ENCODE data around the gene KIRREL1.
A peak's percentile ranks its signal among the peaks of the same experiment; 100 is the strongest.

Gene KIRREL1

GRCh38 chr1:158035976-158036583, 42.6 kb downstream of the KIRREL1 start:
- peak; percentile 9 for DNase-seq

DNA sequence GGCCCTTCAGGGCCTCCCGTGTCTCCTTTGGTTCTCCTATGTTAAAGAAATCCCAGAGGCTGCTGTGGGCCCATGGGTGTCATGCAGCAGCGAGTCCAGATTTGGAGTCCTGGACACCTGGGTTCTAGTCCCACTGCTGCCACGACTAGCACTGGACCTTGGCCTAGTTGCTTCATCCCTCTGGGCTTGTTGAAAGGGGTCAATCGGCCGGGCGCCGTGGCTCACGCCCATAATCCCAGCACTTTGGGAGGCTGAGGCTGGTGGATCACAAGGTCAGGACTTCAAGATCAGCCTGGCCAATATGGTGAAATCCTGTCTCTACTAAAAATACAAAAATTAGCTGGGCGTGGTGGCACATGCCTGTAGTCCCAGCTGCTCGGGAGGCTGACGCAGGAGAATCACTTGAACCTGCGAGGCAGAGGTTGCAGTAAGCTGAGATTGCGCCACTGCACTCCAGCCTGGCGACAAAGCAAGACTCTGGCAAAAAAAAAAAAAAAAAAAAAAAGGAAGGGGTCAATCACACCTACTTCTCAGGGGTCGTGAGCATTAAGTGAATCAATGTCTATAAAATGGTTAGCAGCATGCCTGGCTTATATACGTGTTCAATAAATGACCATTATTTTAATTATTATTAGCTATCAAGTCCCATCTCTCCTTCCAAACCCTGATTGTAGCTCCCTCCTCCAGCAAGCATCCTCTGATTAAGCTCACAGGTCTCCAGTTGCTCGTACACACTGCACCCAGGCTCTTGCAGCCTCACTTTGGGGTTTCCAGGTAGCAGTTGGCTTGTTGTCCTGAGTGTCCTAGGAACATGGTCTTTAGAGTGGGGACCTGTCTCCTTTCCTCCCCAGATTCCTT, 43.8 kb downstream of the KIRREL1 start:
- no peak for DNase-seq

GRCh38 chr1:158037866-158038359, 44.5 kb downstream of the KIRREL1 start:
- DNase-seq, result no peak

- DNase-seq, result no peak
These were observed 45.3 kb downstream of the KIRREL1 start for GRCh38 chr1:158038793-158039192.

DNA sequence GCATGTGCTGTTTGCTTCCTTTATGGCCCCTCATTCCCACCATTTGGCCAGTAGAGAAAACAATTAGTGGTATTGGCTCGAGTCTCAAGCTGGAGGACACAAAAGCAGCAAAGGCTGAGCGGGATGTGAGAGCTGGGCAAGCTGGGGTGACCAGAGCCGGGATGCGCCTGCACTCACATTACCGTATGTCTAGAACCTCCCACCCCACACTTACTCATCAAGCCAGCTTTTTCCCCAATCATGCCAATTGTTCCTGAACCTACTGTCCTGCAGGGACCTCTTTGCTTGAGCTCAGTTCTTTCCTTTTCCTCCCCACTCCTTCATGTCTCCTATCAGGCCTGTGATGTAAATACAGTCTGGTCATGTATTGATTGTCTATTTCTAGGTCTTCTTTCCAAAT, 45.9 kb downstream of the KIRREL1 start:
- no peak for DNase-seq

DNA sequence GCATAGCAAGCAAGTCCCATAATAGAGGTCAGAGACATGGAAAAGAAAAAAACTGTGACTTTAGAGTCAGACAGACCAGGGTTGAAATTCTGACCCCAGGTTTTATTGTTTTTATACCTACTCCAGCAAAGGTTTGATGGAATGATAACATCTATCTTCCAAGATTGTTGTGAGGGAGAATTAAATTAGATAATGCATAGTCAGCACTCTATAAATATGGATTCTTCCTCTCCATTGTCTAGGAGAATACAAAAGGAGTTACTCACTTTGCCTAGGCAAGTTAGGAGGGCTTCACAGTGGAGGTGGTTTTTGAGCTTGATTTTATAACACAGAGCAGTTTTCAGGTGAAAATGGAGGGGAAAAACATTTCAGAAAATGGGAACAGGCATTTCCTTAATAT, 46.9 kb downstream of the KIRREL1 start:
- DNase-seq, result no peak

DNA sequence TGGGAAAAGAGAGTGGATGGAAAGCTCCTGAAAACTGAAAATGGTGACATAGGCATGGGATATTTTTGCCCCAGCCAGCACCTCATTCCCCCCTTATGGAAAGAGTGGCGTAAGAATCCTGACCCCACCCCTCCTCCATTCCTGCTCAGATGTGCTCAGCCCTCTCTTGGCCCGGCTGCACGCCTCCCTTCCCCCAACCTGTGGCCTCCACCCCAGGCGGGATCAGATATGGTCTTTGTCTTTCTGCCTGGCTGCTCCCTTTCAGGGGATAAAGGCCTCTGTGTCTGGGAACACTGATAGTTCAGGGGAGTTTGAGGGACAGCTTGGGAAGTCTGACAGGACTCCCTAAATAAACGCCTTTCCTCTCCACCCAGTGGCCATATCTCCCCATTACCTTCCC, 49.8 kb downstream of the KIRREL1 start:
- no peak for DNase-seq

DNA sequence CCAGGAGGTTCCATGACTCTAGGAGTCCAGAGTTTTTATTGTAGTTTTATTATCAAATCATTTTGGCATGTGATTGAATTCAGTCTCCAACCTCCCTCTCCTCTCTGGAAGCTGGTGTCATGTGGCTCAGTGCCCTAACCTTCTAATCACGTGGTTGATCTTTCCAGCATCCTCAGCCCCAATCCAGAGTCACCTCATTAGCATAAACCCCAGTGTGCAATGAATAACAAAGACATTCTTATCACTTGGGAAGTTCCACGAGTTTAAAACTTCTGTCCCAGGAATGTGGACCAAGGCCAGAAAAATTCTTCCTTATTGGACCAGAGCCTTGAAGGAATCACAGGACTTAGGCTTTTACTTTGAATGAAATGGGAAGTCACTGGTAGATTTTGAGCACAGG, 52.2 kb downstream of the KIRREL1 start:
- DNase-seq, result no peak

- no peak for DNase-seq
These were observed 53.5 kb downstream of the KIRREL1 start for GRCh38 chr1:158046715-158047510.

DNA sequence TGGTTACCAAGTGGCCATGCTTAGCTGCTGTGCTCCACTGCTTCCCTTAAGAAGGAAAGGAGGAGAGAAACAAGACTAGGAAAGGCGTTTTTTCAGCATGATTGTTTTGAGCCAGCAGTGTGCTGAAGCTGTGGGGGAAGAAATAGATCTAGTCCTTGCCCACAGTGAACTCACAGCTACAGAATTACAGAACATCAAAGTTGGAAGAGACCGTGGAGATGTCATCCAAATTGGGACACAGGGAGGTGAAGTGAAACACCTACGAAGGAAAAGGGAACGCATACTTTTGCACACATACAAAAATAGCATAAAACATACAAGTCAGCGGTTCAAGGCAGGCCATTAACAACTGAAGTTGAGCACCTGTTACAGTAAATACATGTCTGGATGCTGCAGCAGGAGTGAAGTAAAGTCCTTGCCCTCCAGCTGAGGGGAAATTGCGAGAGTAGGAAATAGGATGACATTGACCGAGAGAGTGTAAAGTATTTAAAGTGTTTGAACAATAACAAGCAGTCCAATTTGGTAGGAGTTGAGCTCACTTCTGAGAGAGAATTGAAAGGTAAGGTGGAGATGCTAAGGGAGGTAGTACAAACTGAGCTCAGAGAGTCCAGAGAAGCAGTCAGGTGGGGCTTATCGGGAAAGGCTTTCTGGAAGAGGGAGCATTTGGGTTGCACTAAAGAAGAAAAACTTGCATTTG, 55.1 kb downstream of the KIRREL1 start:
- no peak for DNase-seq

DNA sequence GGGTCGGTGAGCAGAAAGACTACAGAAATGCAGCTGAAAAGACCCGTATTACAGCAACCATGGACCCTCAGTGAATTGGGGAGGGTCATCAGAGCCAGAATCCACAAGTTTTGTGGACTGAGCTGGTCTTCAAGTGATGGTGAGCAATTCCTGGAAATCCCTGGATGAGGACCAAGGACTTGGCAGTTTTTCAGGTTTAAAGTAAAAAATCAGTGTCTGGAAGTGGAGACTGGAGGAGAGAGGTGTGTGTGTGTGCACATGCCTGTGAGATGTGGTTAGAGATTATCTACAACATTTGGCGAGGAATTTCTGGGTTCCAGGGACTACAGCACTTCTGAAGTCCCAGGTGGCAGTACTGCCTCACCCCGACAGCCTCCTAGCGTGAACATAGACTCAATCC, 56.4 kb downstream of the KIRREL1 start:
- no peak for DNase-seq

DNA sequence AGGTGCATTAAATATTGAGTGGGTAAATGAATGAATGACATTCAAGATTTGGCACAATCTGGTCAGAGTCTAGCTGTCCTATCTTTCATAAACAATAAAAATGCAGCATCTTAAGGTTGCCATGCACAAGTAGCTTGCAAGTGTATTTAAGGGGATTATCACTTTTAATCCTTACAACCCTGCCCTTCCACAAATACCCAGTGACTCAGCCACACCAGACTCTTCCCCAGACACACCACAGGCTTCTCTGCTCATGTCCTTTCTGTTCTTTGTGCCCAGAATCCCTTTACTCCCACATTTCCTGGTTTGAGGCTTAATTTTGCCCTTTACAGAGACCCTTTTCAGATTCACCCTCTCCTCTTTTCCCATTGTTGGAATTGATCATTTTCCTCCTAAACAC, 59.8 kb downstream of the KIRREL1 start:
- DNase-seq, result no peak

- no peak for DNase-seq
These were observed 61.3 kb downstream of the KIRREL1 start for GRCh38 chr1:158054721-158055120.

DNA sequence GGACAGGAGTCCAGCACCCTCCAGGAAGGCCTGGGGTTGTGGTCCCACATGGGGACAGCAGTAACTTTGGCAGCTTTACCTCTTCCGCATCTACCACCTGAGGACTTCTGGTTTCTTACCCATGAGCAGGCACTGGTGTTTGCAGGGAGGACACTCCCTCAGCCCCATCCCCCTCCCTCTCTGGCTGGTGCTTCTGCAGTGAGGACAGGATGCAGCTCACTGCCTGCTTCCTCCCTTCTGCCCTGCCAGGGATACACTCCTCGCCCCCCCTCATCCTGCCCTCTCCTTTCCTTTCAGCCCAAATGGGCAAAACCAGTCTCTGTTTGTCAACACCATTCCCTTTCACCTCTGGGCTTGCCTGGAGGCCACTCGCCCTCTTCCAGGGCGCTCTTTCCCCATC, 62.4 kb downstream of the KIRREL1 start:
- no peak for DNase-seq

- DNase-seq, result no peak
These were observed 63.1 kb downstream of the KIRREL1 start for GRCh38 chr1:158056498-158056897.

DNA sequence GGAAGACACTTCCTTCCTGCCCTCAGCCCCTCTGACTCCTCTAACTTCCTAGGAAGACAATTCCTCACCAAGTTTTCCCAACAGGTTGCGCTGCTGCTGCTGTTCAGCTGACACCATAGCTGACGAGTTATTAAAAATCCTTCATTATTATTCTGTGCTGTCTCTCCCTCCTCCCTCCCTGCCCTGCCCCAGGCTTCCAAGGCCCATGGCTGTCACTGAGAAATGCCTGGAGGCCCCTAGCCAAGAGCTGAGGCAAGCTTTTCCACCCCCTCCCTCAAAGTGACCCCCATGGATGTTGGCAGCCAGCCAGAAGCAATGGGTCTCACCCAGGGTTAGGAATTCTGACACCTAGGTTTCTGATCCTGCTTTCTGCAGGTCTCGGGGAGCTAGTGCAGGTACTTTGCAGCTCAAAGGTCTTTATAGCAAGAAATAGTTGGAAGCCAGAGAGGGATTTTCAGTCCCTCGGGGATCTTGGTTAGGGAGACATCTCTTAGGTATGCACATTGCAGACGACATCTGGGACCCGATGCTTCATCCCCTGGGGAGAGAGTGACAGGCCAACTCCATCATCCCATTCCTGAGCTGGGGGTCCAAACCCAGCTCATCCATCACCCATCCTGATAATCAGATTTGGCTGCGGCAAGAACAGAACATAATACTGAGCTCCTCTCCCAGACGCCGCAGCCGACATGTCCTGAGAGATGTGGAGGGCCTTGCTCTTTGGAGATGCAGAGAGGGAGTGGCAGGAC, 65.0 kb downstream of the KIRREL1 start:
- no peak for DNase-seq

DNA sequence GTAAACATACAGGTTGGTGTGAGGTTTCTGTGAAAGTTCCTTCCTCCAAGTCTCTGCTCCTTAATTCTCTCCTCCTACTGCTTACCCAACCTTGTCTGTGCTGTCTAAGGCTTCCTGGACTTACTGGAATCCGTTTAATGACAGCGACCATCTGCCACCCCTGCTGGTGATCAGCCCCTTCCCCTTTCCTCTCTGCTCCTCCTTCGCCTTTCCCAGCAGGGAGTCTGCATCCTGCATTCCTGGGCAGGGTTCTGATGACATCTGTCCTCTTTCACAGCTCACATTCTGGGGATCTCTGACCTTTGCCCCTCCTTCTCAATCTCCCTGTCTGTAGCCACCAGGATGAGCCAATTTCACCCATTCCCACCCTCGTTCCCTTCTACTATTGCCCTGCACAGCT, 66.5 kb downstream of the KIRREL1 start:
- DNase-seq, result no peak

GRCh38 chr1:158062174-158062573, 68.7 kb downstream of the KIRREL1 start:
- DNase-seq, result no peak

GRCh38 chr1:158067662-158068061, 74.2 kb downstream of the KIRREL1 start:
- no peak for DNase-seq

GRCh38 chr1:158068918-158069317, 75.5 kb downstream of the KIRREL1 start:
- no peak for DNase-seq

DNA sequence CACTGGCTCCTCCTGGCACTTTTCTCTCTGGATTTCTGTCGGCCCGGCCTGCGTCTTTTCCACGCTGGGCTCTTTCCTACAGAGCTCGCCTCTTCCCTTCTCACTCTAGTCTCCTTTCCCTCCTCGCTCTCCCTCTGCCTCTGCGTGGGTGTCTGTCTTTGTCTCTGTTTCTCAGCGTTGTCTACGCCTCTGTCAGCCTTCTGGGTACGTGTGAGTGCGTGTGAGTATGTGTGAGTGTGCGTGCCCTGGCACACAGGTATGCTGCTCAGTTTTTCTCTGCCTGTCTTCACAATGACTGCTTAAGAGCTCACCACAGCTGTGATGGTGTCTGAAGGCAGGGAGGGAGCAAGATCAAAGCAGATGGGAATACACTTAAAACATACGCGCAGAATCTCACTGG, 77.7 kb downstream of the KIRREL1 start:
- DNase-seq, result no peak

GRCh38 chr1:158075078-158075477, 81.6 kb downstream of the KIRREL1 start:
- DNase-seq, result no peak

All from midbrain (tissue), 1 donor.